Testis (tissue), 2 donors: ENCODE results near the gene PAQR4.

ENCODE experiments used
- CTCF ChIP-seq, 3 experiments: fragments of 450-650 bp in 2 of 3; fragments of 200-600 bp in 1 of 3; sonication (generic) in 1 of 3; IDR thresholded peaks; one replicate each; pipeline ENCODE4 v1.5.1; 2016 to 2019; ENCODE audit warnings: antibody characterized with exemption in 3 of 3, mild to moderate bottlenecking in 2 of 3, moderate library complexity in 1 of 3
- POLR2A ChIP-seq: fragments of 450-650 bp; IDR thresholded peaks from one replicate; pipeline ENCODE4 v1.6.1; 2017; ENCODE audit warnings: antibody characterized with exemption, mild to moderate bottlenecking, moderate library complexity

DNA sequence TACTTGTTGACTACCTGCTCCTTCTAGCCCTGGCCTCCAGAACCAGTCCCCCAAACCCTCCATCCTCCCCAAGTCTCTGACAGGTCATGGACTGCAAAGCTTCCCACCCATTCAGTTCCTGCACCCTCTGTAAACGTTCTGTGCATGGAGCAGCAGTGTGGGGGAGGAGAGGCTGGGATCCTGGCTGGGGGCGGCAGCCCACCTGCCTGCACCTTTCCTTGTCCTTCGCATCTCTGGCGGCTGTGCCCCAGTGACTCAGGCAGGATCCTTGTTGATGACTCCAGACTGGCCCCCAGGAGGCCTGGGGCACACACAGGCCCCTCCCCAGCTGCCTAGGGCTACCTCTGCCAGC, 12.7 kb downstream of the PAQR4 start:
- TF ChIP-seq POLR2A (no peak), CTCF (IDR thresholded peaks at IDR 0.05) (no peak)
